ENCODE results near the gene SGO2.

Gene SGO2

GRCh38 chr2:200525882-200526651, at the start of gene SGO2:
Gene SGO2, plus strand, starts transcription at chr2:200526207. Its CDS starts 6,769 bp downstream, at chr2:200532976.
- peak; percentile 88 for DNase-seq

- DNase-seq = no peak
These were observed 49.2 kb upstream of the SGO2 start for GRCh38 chr2:200476836-200477235.

- DNase-seq = no peak
These were observed 48.3 kb upstream of the SGO2 start for GRCh38 chr2:200477667-200478131.

GRCh38 chr2:200479692-200480265, 46.2 kb upstream of the SGO2 start:
- no peak for DNase-seq

- DNase-seq = no peak
These were observed 43.8 kb upstream of the SGO2 start for GRCh38 chr2:200482194-200482593.

- peak; percentile 25 for DNase-seq
These were observed 42.2 kb upstream of the SGO2 start for GRCh38 chr2:200483729-200484198.

- no peak for DNase-seq
These were observed 41.1 kb upstream of the SGO2 start for GRCh38 chr2:200484934-200485333.

GRCh38 chr2:200486529-200486928, 39.5 kb upstream of the SGO2 start:
- no peak for DNase-seq

GRCh38 chr2:200488169-200488568, 37.8 kb upstream of the SGO2 start:
- no peak for DNase-seq

GRCh38 chr2:200490001-200490400, 36.0 kb upstream of the SGO2 start:
- no peak for DNase-seq

GRCh38 chr2:200492656-200493055, 33.4 kb upstream of the SGO2 start:
- DNase-seq = no peak

GRCh38 chr2:200494048-200494447, 32.0 kb upstream of the SGO2 start:
- no peak for DNase-seq

GRCh38 chr2:200496696-200497095, 29.3 kb upstream of the SGO2 start:
- DNase-seq = no peak

- no peak for DNase-seq
These were observed 27.4 kb upstream of the SGO2 start for GRCh38 chr2:200498402-200499162.

- DNase-seq = no peak
These were observed 23.8 kb upstream of the SGO2 start for GRCh38 chr2:200502196-200502595.

- DNase-seq = no peak
These were observed 19.3 kb upstream of the SGO2 start for GRCh38 chr2:200506679-200507078.

GRCh38 chr2:200507179-200507578, 18.8 kb upstream of the SGO2 start:
- no peak for DNase-seq

GRCh38 chr2:200509235-200509611, 16.8 kb upstream of the SGO2 start:
- DNase-seq = no peak

- peak; percentile 79 for DNase-seq
These were observed 16.2 kb upstream of the SGO2 start, which contains the start of gene KCTD18 for GRCh38 chr2:200509612-200510433. Gene KCTD18, minus strand, starts transcription at chr2:200510068. Its CDS starts 3,052 bp downstream, at chr2:200507016.

GRCh38 chr2:200515155-200515554, 10.9 kb upstream of the SGO2 start:
- DNase-seq = no peak

- no peak for DNase-seq
These were observed 2.8 kb upstream of the SGO2 start for GRCh38 chr2:200523158-200523557.

GRCh38 chr2:200523604-200524003, 2.4 kb upstream of the SGO2 start:
- DNase-seq = no peak

GRCh38 chr2:200525066-200525465, 941 bp upstream of the SGO2 start:
- DNase-seq = no peak
